Gastroesophageal sphincter (tissue), 4 donors: ENCODE measurements around the gene MACROD2. TPM values are rescaled to one million over a fixed set of nuclear protein-coding genes. Genes with fewer than 3 reads are reported as not detected.

Experiments
- ATAC-seq: fragments of 150-250 bp; one replicate; pipeline ENCODE4 v1.9.1; 2016; ENCODE audit warnings: mild to moderate bottlenecking, moderate library complexity
- H3K27ac ChIP-seq, 4 donors: fragments of 200-600 bp; sonication (generic) in 3 of 4; 1 replicate in 3 of 4; 2 replicates in 1 of 4; pipeline ENCODE4 v1.5.1; 2016 to 2019
- H3K27me3 ChIP-seq: fragments of 200-600 bp; sonication (generic); one replicate; pipeline ENCODE4 v1.5.1; 2019
- H3K36me3 ChIP-seq, 2 donors: fragments of 200-600 bp; sonication (generic); one replicate each; pipeline ENCODE4 v1.5.1; 2019; ENCODE audit warnings: control low read depth in 1 of 2
- H3K4me1 ChIP-seq, 3 donors: fragments of 200-600 bp; sonication (generic); 1 replicate in 2 of 3; 2 replicates in 1 of 3; pipeline ENCODE4 v1.5.1; 2016 to 2019; ENCODE audit warnings: control low read depth in 2 of 3
- H3K4me3 ChIP-seq, 2 donors: fragments of 200-600 bp; sonication (generic); one replicate each; pipeline ENCODE4 v1.5.1; 2019; ENCODE audit warnings: mild to moderate bottlenecking in 1 of 2, moderate library complexity in 1 of 2
- H3K9me3 ChIP-seq, 3 donors: fragments of 200-600 bp; sonication (generic); one replicate each; pipeline ENCODE4 v1.5.1; 2017 to 2019; ENCODE audit warnings: control low read depth in 2 of 3
- EP300 ChIP-seq: sonication (generic); formaldehyde crosslinking; IDR thresholded peaks from one replicate; pipeline ENCODE4 v1.6.1; 2017; ENCODE audit warnings: antibody characterized with exemption, mild to moderate bottlenecking
- POLR2A ChIP-seq, 2 donors: fragments of 450-650 bp; IDR thresholded peaks; one replicate each; pipeline ENCODE4 v1.6.1; 2017; ENCODE audit warnings: antibody characterized with exemption in 2 of 2, mild to moderate bottlenecking in 2 of 2, moderate library complexity in 1 of 2
- POLR2AphosphoS5 ChIP-seq: sonication (generic); formaldehyde crosslinking; IDR thresholded peaks from one replicate; pipeline ENCODE4 v1.6.1; 2017; ENCODE audit warnings: antibody characterized with exemption
- WGBS, 2 donors: methylation state at CpG; one replicate each; pipeline ENCODE4 v1.1.5; 2018; ENCODE audit warnings: low coverage in 1 of 2; 5-methylcytosine and 5-hydroxymethylcytosine counted together
- total RNA-seq, 4 donors: library from RNA; depleted of rRNA; stranded (reverse); fragments of >200 nt; gene quantifications; one replicate each; pipeline ENCODE4 v1.1.0, GENCODE V29; 2016
- TF ChIP-seq, protein P1 (sequence below), 4 experiments: fragments of 200-600 bp in 2 of 4; fragments of 450-650 bp in 2 of 4; sonication (generic) in 1 of 4; IDR thresholded peaks; one replicate each; pipeline ENCODE4 v1.5.1; 2017 to 2019; ENCODE audit warnings: antibody characterized with exemption in 4 of 4, mild to moderate bottlenecking in 2 of 4, moderate library complexity in 2 of 4

The MACROD2 gene
- total RNA-seq, 4 donors from 2014 or later: 4.0 to 12.1 (median 7.4) TPM

DNA sequence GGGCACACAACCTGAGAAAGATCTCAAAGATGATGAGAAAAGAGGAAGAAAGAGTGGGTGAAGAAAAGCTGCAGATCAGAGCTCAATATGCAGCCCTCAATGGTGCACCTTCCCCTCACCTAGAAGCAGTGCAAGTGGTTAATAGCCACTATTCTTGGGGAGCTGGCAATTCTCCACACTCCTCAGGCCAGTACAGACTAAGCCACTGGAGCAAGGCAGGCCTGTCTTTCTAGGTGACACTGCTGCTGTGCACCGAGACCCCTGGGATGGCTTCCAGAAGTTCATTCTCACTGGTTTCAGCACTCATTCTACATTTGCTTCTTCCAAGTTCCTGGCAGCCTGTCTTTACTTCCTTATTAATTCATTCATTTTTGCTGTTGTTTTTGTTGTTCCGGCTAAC lies 1604.6 kb downstream of the MACROD2 start:
- ATAC-seq: no peak
- H3K27me3 ChIP-seq: no peaks in the 10 kb centered on the region
- H3K4me3 ChIP-seq: no peak overlapping the region
- 83 to 100% methylated on average over 1 to 2 of the region's 2 CpGs for WGBS, 2 donors
- TF ChIP-seq POLR2A (IDR thresholded peaks at IDR 0.05): no peak
- no peak for TF ChIP-seq POLR2AphosphoS5
- TF ChIP-seq EP300: no peak
- TF ChIP-seq, protein P1, sequence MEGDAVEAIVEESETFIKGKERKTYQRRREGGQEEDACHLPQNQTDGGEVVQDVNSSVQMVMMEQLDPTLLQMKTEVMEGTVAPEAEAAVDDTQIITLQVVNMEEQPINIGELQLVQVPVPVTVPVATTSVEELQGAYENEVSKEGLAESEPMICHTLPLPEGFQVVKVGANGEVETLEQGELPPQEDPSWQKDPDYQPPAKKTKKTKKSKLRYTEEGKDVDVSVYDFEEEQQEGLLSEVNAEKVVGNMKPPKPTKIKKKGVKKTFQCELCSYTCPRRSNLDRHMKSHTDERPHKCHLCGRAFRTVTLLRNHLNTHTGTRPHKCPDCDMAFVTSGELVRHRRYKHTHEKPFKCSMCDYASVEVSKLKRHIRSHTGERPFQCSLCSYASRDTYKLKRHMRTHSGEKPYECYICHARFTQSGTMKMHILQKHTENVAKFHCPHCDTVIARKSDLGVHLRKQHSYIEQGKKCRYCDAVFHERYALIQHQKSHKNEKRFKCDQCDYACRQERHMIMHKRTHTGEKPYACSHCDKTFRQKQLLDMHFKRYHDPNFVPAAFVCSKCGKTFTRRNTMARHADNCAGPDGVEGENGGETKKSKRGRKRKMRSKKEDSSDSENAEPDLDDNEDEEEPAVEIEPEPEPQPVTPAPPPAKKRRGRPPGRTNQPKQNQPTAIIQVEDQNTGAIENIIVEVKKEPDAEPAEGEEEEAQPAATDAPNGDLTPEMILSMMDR (IDR thresholded peaks at IDR 0.05): no peak
- H3K27ac ChIP-seq: no peak overlapping the region
- H3K9me3 ChIP-seq: no peaks in the 10 kb centered on the region
- H3K36me3 ChIP-seq: no peaks in the 10 kb centered on the region
- no peaks in the 10 kb centered on the region for H3K4me1 ChIP-seq

DNA sequence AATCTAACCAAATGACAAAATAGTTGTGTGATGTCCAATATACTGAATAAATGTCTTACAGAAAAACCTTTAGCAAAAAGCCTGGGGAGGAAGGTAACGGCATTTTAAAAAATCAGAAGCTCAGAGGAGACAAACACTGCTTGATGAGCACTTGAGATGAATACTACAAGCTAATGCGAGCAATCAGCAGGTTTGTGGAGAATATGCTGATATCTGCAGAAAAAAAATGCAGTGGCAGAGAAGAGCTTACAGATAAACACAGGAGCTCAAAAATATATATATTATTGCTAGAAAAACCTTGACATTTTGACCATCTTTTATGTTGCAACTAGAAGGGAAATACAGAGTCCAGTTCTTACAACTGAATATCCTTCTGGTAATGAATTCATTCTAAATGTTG lies 1605.2 kb downstream of the MACROD2 start:
- TF ChIP-seq EP300: no peak
- no peak for TF ChIP-seq POLR2AphosphoS5
- TF ChIP-seq POLR2A (IDR thresholded peaks at IDR 0.05): no peak
- TF ChIP-seq, protein P1 (IDR thresholded peaks at IDR 0.05): no peak
- H3K4me1 ChIP-seq: no peaks in the 10 kb centered on the region
- no peaks in the 10 kb centered on the region for H3K9me3 ChIP-seq
- WGBS, 2 donors: 88 to 94% methylated on average over 2 of the region's 2 CpGs
- no peak overlapping the region for H3K27ac ChIP-seq
- ATAC-seq: no peak
- no peaks in the 10 kb centered on the region for H3K27me3 ChIP-seq
- H3K4me3 ChIP-seq: no peak overlapping the region
- H3K36me3 ChIP-seq: no peaks in the 10 kb centered on the region

DNA sequence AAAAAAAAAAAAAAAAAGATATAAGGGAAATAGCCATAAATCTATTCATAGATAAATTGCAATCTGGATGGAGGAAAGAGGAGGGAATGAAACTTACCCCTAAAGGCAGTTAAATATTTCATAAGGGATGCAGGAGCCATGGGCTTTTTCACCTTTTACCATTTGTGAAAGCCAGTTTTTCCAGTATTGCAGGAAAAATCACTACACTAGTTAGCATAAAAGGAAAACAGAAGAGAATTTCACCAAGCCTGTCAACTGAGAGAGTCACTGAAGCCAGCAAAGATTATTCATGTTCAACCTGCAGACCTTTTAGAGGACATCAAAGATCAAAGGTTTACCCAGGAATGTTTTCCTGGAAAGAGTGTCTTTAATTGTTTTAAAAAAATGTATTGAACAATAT lies 1608.2 kb downstream of the MACROD2 start:
- no peak overlapping the region for H3K4me3 ChIP-seq
- no peak overlapping the region for H3K27ac ChIP-seq
- no peak for ATAC-seq
- no peaks in the 10 kb centered on the region for H3K36me3 ChIP-seq
- H3K9me3 ChIP-seq: no peaks in the 10 kb centered on the region
- no peaks in the 10 kb centered on the region for H3K4me1 ChIP-seq
- H3K27me3 ChIP-seq: no peaks in the 10 kb centered on the region
- TF ChIP-seq, protein P1 (IDR thresholded peaks at IDR 0.05): no peak
- no peak for TF ChIP-seq POLR2AphosphoS5
- TF ChIP-seq POLR2A (IDR thresholded peaks at IDR 0.05): no peak
- no peak for TF ChIP-seq EP300

DNA sequence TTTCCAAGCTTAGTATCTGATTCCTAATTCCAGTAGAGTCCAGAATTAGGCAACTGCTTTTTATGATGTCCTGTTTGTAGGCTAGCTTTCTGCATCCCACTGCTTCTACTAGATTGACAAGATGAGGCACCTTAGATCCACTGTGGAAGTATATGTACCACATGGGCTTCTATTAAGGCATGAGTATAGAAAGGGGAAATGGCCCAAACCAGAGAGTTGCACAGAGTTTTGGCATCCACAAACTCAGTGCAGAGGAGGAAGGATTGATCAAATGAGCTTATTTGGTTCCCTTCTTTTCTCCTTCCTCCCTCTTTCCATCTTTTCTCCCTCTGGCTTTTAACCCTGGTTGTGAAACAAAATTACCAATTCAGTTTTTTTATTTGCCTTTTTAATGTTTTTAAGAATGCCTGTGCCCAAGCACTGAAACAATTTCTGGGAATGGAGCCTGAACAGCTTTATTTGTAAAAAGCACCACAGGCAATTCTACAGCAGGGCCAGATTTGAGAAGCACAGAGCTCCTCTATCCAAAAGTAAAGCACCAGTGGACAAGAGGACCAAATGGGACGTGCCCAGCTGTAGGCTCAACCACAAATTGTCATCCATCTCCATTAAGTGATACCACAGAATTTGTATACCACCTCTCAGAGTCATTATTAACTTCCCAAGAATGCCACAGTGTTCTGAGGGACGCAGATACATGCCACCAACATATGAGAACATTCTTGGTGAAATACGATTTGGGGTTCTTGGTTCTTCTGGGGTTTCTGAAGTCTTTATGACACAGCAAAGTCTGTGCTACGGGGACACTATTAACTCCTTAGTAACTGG lies 1608.9 kb downstream of the MACROD2 start:
- no peaks in the 10 kb centered on the region for H3K9me3 ChIP-seq
- H3K4me1 ChIP-seq: no peaks in the 10 kb centered on the region
- TF ChIP-seq EP300: no peak
- TF ChIP-seq POLR2AphosphoS5: no peak
- TF ChIP-seq, protein P1 (IDR thresholded peaks at IDR 0.05): no peak
- no peak for TF ChIP-seq POLR2A (IDR thresholded peaks at IDR 0.05)
- no peak overlapping the region for H3K27ac ChIP-seq
- no peaks in the 10 kb centered on the region for H3K27me3 ChIP-seq
- no peaks in the 10 kb centered on the region for H3K36me3 ChIP-seq
- no peak for ATAC-seq
- 74% methylated on average over 4 of the region's 4 CpGs for WGBS, 2 donors
- no peak overlapping the region for H3K4me3 ChIP-seq

DNA sequence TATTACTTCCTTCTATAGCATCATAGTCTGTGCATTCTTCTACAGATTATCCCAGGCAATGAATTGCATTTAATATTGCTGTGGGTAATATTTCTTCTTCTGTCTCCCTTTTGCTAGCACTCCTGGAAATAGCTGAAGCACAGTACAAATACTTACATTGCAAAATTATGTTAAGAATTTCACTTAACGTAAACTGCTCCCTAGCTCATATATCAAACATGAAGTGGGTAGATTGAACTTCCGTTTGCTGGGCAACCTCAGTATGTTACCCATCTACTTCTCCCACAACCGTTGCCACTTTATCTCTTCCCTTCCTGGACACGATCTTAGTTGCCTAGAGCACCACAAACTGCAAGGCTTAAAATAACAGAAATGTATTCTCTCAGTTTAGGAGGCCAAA lies 1614.6 kb downstream of the MACROD2 start:
- WGBS, 2 donors: 30 to 31% methylated on average over 4 of the region's 4 CpGs
- H3K36me3 ChIP-seq: no peaks in the 10 kb centered on the region
- ATAC-seq: no peak
- H3K27me3 ChIP-seq: no peaks in the 10 kb centered on the region
- no peak overlapping the region for H3K4me3 ChIP-seq
- no peaks in the 10 kb centered on the region for H3K9me3 ChIP-seq
- TF ChIP-seq EP300 (no peak), POLR2AphosphoS5 (no peak), POLR2A (IDR thresholded peaks at IDR 0.05) (no peak)
- TF ChIP-seq, protein P1 (IDR thresholded peaks at IDR 0.05): no peak
- no peak overlapping the region for H3K27ac ChIP-seq
- H3K4me1 ChIP-seq: no peaks in the 10 kb centered on the region
